H4 (cell line): ENCODE results near the gene GMNN. TPM values are rescaled to one million over a fixed set of nuclear protein-coding genes. Genes with fewer than 3 reads are reported as not detected.
A peak's percentile ranks its signal among the peaks of the same experiment; 100 is the strongest.
"Not testable (repeated sequence)": the region's sequence is repeated elsewhere in the genome, so short reads cannot be mapped to it uniquely, and the experiment has no call there.

Experiments used
- DNase-seq: peaks from one replicate; pipeline ENCODE4 v3.0.0-alpha.2; 2015; ENCODE audit warnings: low spot score
- total RNA-seq: library from RNA; depleted of rRNA; stranded (reverse); fragments of >200 nt; shearing (Covaris generic); gene quantifications from 2 replicates; pipeline ENCODE4 v1.2.3, GENCODE V29; 2014

The GMNN gene
- total RNA-seq, 1 experiment from 2014 or later, result 75.9 TPM

DNA sequence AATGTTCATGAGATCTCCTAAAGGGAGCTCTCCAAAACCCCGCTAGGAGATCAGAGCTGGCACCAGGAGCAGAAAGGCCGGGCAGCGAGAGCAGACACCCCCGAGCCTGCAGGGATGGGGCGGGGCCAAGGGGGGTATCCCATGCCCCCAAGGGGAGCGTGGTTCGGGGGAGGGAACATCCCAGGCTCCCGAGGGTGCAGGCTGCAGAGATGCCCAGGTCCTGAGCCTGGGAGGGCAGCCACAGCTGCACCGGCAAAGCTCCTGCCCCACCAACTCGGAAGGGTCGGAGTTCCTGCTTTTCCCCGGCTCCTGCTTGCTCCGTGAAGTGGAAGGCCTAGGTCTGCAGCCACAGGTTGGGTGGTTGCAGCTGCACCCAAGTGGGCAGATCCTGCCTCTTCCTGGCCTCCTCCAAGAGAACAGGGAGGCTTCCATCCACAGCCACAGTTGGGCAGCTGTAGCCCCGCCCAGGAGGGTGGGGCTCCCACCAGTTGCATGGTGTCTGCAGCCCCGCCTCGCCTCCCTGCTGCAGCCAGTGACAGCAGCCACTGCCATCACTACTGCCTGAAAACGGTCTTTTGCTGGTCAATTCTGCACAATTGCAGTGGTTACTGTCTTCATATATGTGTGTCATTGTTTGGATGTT lies 13.4 kb upstream of the GMNN start:
- no peak for DNase-seq

DNA sequence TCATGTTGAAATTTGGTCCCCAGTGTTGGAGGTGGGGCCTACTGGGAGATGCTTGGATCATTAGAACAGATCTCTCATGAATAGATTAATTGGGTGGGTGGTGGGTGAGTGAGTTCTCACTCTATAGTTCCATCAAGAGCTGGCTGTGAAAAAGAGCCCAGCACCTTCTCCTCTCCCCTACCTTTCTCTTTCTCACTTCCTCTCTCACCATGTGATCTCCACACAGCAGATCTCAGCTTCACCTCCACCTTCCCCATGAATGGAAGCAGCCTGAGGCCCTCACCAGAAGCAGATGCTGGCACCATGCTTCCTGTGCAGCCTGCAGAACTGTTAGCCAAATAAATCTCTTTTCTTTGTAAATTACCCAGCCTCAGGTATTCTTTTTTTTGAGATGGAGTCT lies 12.9 kb upstream of the GMNN start:
- DNase-seq, result no peak

DNA sequence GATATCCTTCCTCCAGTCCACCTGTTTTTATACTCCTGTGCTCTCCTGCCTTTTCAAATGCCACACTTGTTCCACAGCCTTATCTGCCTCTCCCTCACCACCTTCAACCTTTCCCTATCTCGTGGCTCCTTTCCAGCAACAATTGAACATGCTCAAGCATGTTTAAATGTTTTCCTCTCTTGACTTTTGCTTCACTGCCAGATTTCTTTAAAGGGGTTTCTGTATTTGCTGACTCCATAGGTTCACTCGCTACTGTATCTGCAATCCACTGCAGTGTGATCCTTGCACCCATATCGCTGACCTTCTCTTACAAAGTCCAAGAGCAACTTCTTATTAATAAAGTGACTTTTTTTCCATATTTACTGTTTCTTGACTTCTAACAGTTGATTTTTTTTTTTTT lies 11.2 kb upstream of the GMNN start:
- no peak for DNase-seq

DNA sequence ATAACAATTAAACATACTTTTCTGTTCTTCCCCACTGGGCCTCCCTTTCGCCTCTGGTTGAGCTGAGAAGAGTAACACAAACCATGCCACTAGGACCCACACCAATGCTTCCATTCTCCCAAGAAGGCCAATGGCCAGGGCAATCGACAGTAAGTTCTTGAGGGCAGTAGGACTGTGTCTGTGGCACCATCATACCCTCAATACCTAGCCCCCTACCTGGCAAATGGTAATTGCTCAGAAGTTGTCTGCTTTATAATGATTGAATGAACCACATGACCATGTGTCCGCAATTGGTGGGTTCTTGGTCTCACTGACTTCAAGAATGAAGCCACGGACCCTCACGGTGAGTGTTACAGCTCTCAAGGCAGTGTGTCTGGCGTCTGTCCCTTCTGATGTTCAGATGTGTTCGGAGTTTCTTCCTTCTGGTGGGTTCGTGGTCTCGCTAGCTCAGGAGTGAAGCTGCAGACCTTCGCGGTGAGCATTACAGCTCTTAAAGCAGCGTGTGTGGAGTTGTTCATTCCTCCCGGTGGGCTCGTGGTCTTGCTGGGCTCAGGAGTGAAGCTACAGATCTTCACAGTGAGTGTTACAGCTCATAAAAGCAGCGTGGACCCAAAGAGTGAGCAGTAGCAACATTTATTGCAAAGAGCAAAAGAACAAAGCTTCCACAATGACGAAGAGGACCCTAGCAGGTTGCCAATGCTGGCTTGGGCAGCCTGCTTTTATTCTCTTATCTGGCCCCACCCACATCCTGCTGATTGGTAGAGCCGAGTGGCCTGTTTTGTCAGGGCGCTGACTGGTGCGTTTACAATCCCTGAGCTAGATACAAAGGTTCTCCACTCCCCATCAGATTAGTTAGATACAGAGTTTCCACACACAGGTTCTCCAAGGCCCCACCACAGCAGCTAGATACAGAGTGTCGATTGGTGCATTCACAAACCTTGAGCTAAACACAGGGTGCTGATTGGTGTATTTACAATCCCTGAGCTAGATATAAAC lies 9.6 kb upstream of the GMNN start:
- DNase-seq, result not testable (repeated sequence)

DNA sequence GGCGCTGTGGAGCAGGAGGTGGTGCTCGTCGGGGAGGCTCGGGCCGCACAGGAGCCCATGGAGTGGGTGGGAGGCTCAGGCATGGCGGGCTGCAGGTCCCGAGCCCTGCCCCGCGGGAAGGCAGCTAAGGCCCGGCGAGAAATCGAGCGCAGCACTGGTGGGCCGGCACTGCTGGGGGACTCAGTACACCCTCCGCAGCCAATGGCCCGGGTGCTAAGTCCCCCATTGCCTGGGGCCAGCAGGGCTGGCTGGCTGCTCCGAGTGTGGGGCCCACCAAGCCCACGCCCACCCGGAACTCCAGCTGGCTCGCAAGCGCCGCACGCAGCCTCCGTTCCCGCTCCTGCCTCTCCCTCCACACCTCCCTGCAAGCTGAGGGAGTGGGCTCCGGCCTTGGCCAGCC lies 8.8 kb upstream of the GMNN start:
- not testable (repeated sequence) for DNase-seq

DNA sequence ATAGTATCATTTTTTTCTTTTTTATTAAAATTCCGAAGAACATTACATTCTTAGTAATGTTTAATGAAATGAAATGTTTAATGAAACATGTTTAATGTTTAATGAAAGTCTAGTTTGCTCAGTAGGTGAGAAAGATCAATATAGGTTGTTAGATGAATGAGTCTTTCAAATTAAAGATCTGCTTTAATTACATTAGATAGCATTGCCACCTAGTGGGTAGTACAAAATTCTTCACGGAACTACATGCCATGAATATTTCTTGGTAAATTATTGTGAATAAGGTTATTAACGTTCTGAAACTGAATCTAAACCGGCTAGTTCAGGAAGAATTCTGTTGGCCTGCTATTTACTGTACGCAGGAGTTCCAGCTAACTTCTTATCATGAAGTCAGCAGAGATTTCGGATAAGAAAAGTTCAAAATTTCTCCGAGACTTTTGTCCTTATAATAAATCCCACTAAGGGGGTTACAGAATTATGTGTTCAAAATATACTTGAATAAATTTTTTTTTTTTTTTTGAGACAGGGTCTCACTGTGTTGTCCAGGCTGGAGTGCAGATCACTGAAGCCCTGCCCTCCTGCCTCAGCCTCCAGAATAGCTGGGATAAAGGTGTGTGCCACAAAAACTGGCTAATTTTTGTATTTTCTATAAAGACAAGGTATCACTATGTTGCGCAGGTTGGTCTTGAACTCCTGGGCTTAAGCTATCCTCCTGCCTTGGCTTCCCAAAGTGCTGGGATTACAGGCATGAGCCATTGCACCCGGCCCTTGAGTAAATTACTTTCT lies 7.9 kb upstream of the GMNN start:
- DNase-seq, result peak; percentile 35

DNA sequence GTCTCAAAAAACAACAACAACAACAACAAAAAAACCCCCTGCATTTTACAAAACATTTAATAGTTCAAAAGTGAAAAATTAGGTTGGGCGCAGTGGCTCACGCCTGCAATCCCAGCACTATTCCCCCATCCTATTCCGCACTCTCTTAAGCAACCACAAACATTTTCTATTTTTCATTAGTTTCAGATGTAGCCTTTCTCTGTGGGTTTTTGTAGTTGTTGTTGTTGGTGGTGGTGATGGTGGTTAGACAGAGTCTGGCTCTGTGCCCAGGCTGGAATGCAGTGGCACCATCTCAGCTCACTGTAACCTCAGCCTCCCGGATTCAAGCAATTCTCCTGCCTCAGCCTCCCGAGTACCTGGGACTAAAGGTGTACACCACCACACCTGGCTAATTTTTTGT lies 6.4 kb upstream of the GMNN start:
- peak; percentile 54 for DNase-seq

DNA sequence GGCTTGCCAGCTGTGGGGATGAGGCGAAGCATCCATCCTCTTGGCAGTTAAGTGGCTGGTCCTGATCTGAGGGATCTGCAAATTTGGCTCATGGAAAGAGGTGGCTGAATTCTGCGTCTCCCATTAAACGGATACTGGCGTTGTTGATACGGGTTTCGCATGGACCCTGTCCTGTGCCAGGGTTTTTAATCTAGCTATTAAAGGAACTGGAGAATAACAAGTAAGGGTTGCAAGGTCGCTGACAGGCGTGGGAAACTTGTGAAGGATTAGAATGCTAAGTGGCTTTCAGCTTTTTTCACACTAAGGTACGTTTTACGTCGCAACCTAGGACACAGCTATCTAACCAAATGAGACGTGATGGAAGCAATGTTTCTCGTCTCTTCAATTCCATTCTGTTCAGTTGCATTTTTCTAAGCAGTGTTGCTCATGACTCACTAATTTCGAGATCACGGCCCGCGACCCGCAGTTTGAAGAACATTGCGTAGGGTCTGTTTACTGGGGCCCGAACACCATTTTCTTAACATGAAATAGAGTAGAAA lies 852 bp downstream of the GMNN start:
- DNase-seq, result no peak

DNA sequence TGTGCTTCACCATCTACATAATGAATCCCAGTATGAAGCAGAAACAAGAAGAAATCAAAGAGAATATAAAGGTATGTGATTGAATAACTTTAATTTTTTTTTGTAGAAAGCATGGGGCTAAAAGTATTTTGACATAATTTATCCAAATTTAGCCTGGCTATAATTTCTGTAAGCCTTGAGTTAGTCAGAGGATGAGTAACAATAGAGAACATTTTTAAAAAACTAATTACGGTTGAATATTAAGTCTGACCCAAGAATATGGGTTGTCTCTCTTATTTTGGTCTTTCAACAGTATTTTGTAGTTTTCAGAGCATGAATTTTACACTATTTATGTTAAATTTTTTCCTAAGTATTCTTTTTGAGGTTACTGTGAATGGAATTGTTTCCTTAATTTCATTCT lies 2.5 kb downstream of the GMNN start:
- no peak for DNase-seq

DNA sequence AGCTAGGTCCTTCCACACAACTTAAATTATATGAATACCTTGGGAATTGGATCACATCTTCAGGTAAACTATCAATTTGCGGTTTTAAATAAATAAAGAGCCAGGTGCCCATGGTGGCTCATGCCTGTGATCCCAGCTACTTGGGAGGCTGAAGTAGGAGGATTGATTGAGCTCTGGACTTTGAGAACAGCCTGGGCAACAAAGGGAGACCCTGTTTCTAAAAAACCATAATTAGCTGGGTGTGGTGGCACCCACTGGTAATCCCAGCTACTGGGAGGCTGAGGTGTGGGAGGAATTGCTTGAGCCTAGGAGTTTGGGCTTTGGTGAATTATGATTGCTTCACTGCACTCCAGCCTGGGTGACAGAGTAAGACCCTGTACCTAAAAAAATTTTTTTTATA lies 3.4 kb downstream of the GMNN start:
- DNase-seq, result no peak

DNA sequence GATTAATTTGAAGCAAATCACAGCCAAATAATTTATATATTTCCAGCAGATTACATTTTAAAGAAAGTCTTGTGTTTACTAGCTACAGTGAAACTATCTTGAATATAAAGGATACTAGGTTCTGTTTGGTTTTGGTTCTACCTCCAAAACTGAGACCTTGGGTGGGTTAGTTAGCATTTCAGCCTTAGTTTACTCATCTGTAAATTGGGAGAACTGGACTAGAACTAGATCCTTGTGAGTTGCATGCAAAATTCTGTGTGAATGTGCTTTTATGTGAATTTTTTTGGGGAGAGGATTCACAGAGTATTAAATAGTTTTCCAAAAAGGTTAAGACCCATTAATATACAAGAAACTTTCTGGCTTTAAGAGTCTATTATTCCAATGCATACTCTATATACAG lies 4.1 kb downstream of the GMNN start:
- no peak for DNase-seq

DNA sequence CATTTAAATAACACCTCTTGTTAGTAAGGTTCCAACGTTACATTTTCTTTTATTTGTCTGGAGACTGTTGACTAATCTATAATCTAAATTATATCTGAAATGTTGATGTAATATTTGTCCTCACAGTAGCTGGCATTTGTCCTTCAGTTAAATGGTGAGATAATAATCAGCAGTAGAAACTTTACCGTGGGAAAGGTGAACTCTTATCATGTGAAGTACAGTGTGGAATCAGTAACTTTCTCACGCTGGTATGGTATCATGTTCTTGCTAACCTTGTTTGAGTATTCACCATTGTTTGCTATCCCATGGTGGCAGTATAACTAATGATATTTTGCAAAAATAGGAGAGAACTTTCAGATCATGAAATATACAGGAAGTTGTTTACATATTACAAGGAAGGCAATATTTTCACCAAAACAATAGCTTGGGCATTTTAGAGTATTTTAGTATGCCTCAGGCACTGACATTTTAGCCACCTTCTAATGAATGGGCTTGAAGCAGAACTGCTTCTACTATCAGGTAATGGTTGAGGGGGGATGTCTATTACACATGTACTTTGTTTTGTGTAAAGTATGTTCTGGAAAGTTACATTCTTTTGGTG lies 4.8 kb downstream of the GMNN start:
- no peak for DNase-seq

DNA sequence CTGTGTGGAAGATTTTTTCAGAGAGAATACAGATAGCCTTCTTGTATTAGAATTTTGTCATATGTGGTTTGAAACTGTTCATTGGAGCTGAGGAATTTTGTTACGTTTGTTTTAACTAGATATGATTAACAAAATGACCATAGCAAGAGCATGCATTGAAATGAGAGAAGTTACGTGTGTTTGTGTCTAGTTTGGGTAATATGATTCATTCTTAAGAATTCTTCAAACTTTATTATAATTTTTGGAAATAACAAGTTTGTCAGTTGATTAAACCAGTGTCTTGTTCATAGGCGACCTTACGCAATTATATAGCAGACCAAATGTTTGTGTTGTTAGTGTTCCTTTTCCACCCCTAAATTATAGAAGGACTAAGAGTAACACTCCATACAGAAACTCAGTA lies 5.5 kb downstream of the GMNN start:
- no peak for DNase-seq

DNA sequence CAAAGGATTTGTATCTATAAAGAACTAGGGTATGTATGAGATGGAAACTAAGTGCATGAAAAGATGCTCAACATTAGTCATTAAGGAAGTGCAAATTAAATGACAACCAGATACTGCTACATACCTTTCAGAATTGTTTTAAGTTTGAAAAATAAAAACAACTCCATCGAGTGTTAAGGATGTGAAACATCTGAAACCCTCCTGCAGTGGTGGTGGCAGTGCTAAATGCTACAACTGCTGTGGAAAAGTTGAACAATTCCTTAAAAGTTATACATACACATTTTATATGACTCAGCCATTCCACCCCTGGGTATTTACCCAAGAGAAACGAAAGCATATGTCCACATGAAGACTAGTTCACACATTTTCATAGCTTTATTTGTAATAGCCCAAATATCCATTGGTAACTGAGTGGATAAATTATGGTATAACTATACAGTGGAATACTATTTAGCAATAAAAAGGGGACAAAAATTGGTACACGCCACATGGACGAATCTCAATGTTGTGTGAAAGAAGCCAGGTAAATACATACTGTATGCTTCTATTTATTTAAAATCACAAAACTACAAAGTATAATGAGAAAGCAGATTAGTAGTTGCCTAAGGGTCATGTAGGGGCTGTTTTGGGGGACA lies 13.4 kb downstream of the GMNN start:
- no peak for DNase-seq

DNA sequence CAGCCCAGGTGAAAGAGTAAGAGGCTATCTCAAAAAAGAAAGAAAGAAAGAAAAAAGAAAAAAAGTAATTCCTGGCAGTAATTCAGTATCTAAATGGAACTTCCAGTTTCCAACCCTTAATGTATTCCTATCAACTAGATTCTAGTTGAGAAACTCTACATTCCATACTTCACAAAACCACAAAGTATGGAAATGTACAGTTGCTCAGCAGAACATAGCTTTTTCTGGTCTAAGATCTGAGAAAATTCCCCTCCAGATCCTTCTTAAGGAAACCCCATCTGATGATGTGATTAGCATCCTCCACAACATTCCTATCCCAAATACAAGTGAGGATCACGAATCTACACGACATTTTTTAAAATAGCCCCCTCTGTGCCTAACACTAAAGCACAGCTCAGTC lies 20.4 kb downstream of the GMNN start:
- DNase-seq, result no peak

DNA sequence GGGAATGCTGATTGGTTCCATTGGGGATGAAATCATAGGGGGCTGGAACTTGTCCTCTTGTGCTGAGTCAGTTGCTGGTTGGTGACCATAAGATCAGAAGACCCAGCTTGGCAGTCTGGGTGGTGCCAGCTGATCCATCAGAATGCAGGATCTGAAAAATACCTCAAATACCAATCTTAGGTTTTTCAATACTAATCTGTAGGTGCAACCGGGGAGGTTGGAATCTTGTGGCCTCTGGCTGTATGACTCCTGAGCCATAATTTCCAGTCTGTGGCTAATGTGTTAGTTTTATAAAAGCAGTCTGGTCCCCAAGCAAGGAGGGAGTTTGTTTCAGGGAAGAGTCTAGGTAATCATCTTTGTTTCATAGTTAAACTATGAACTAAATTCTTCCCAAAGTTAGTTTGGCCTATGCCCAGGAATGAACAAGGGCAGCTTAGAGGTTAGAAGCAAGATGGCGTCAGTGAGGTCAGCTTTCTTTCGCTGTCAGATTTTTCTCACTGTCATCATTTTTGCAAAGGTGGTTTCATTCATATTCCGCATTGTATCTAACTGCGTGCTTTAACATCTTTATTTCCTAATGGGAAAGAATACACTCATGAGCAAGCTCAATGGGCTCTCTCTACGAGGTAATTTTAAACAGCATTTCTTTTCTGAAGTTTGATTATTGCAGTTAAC lies 22.0 kb downstream of the GMNN start:
- DNase-seq, result no peak

DNA sequence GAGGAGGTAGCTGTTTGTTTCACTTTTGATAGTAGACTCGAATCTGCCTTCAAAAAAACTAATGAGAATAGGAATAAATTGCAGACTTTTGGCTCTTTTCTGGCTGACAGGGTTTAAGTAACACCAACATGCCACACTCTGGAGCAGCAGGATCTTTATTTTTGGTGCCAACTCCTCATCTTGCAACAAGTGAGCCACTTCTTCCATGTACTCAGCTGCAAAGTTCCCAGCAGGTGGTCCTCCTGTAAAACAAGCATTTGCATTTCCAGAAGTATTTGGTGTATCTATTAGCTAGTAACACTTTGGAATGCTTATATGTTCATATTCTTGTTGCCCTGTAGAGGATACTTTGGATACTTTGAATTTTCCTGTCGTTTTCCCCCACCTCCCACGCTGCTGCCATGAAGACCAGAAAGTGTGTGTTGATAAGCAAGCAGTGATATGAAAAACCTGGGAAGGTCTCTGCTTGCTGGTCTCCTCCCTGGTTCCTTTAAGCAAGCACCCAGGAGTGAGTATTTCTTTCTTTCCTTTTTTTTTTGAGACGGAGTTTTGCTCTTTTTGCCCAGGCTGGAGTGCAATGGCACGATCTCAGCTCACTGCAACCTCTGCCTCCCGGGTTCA lies 23.0 kb downstream of the GMNN start:
- DNase-seq, result no peak

DNA sequence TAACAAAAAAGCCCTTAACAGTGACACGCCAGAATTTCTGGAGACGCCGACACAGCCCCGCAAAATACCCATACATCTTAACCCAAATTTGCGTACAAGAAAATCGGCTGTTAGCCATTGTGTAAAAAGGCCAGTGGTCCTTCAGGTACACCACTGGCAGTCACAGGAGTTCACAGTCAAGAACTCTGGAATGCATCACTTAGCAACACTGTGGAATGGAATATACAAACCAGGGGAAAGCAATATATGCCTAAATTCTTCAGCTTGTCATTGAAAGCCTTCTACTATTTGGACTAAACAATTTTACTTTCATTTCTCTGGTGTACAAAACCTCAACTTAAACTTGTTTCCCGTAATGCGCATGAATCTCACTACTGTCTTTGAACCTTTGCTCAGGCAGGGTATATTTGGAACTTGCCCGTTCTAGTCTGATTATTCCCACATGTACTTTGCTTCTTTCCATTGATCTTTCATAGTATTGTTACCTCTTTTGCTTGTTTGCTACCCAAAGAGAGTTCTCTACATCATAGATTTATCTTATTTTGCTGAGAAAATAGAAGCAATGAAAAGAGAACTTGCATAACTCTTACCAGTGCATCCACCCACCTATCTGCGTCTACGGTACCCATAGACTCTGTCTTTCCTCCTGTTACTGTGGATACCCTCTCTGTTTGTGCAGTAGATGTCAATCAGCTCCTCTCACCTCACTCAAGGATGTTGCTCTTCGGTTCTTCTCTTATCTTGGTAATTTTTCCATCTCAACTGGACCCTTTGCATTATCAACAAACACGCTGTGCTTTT lies 24.2 kb downstream of the GMNN start, which contains the start of gene ARMH2:
Gene ARMH2, minus strand, starts transcription at position 178 of the 801 bp plus-strand sequence. Its CDS starts 60 bp downstream, at position 118.
- DNase-seq, result no peak

DNA sequence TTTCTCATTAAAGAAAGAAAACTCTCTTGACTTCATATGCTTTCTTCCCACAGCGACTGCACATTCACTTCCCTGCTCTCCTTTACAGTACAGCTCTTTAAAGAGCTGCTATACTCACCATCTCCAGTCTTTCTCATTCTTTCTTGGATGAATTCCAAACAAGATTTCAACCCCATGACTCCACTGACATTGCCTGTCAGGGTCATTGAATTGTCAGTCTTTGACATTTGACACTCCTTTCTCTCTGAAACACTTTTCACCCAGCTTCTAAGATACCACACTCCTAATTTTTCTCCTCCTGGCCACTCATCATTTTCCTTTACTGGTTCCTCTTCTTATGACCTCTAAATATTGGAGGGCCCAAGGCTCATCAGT lies 24.8 kb downstream of the GMNN start:
- DNase-seq, result no peak
